K562 (cell line): ENCODE data around the gene DEPDC1B. TPM values are rescaled to one million over a fixed set of nuclear protein-coding genes. Genes with fewer than 3 reads are reported as not detected.

ENCODE experiments used
- ATAC-seq: fragments of 200-7000 bp; cut with Tn5 transposase; 3 replicates; pipeline ENCODE4 v1.9.1; 2020; ENCODE audit warnings: moderate library complexity
- BruUV-seq: library from RNA; stranded (reverse); fragments of 400-500 nt; replicated peaks from 2 replicates; lab custom pipeline; 2021; lab: Mats Ljungman, UMichigan
- CTCF ChIA-PET: fragments of 300-600 bp; formaldehyde crosslinking; extraction: SDS; loops from one replicate; lab custom pipeline; 2021; ENCODE audit warnings: low intra/inter-chr PET ratio; lab: Yijun Ruan, JAX
- POLR2A ChIA-PET: fragments of 300-600, 350-650 bp; sonication (Branson Sonifier 250); formaldehyde crosslinking; extraction: SDS; loops from one replicate; lab custom pipeline; 2021; ENCODE audit warnings: antibody characterized with exemption, inconsistent platforms; lab: Yijun Ruan, JAX
- DNase-seq, 4 experiments: peaks; one replicate each; pipeline versions ENCODE4 v3.0.0 to v3.0.0-alpha.2; 2011 to 2018; ENCODE audit warnings: low spot score in 3 of 4, mixed read lengths in 3 of 4; ENCODE audit errors: extremely low read depth in 1 of 4
- FAIRE-seq: peaks from 2 replicates; lab custom pipeline; 2011; peaks lifted over from hg19 to GRCh38; lab: Jason Lieb, UNC
- H2AFZ ChIP-seq: 2 replicates; pipeline ENCODE4 v1.6.0; 2011; ENCODE audit warnings: low read depth, low read length, control low read depth, inconsistent platforms
- H3K27ac ChIP-seq: fragments of 200-600 bp; 3 replicates; pipeline ENCODE4 v1.8.0; 2011; ENCODE audit warnings: low read depth, mild to moderate bottlenecking, control low read depth, inconsistent platforms, low read length, moderate library complexity, mixed read lengths; ENCODE audit errors: extremely low read depth
- H3K27me3 ChIP-seq, 2 experiments: fragments of 300-600 bp in 1 of 2; 2 replicates in 1 of 2; 3 replicates in 1 of 2; pipeline versions ENCODE4 v1.6.0 to v1.8.0; 2011; ENCODE audit warnings: inconsistent platforms in 2 of 2, low read length in 2 of 2, mild to moderate bottlenecking in 1 of 2, mixed read lengths in 1 of 2, moderate library complexity in 1 of 2; ENCODE audit not compliant: control insufficient read depth in 2 of 2, insufficient read depth in 2 of 2
- H3K36me3 ChIP-seq: fragments of 300-600 bp; 3 replicates; pipeline ENCODE4 v1.8.0; 2011; ENCODE audit warnings: mild to moderate bottlenecking, low read length, inconsistent platforms; ENCODE audit not compliant: control insufficient read depth, insufficient read depth
- H3K4me1 ChIP-seq, 2 experiments: fragments of 200-600 bp in 1 of 2; replicated peaks in 1 of 2; 2 replicates in 1 of 2; 3 replicates in 1 of 2; pipeline versions ENCODE4 v1.5.1 to v1.8.0; 2011; ENCODE audit warnings: inconsistent platforms in 2 of 2, low read length in 2 of 2, mild to moderate bottlenecking in 1 of 2, mixed read lengths in 1 of 2, moderate library complexity in 1 of 2; ENCODE audit not compliant: control insufficient read depth in 2 of 2, insufficient read depth in 2 of 2
- H3K4me2 ChIP-seq: 2 replicates; pipeline ENCODE4 v1.6.1; 2011; ENCODE audit warnings: low read length, control low read depth, inconsistent platforms, mixed read lengths; ENCODE audit not compliant: insufficient read depth
- H3K4me3 ChIP-seq: fragments of 200-600 bp; sonication (generic), shearing (Covaris generic); 2 replicates; pipeline ENCODE4 v1.5.1; 2016; ENCODE audit warnings: control low read depth, inconsistent platforms
- H3K79me2 ChIP-seq: fragments of 200-600 bp; 3 replicates; pipeline ENCODE4 v1.8.0; 2011; ENCODE audit warnings: low read length, inconsistent platforms; ENCODE audit not compliant: control insufficient read depth, insufficient read depth
- H3K9ac ChIP-seq, 2 experiments: 2 replicates each; pipeline versions ENCODE4 v1.6.0 to v1.6.1; 2011; ENCODE audit warnings: low read depth in 2 of 2, low read length in 2 of 2, control low read depth in 1 of 2, inconsistent platforms in 1 of 2, mild to moderate bottlenecking in 1 of 2, mixed read lengths in 1 of 2; ENCODE audit not compliant: insufficient read depth in 1 of 2
- H3K9me1 ChIP-seq: one replicate; pipeline ENCODE4 v1.6.0; 2011; ENCODE audit warnings: inconsistent platforms, mild to moderate bottlenecking, low read length, moderate library complexity; ENCODE audit not compliant: control insufficient read depth, insufficient read depth
- H3K9me3 ChIP-seq: replicated peaks from 2 replicates; pipeline ENCODE4 v1.5.1; 2011; ENCODE audit warnings: low read depth, low read length, inconsistent platforms; ENCODE audit not compliant: control insufficient read depth, insufficient read depth
- H4K20me1 ChIP-seq: replicated peaks from 2 replicates; pipeline ENCODE4 v1.6.1; 2011; ENCODE audit warnings: low read length, inconsistent platforms, mixed read lengths; ENCODE audit not compliant: control insufficient read depth, insufficient read depth
- CEBPB ChIP-seq: fragments of 450-650 bp; IDR thresholded peaks from 2 replicates; pipeline ENCODE4 v1.6.1; 2016; ENCODE audit warnings: missing genetic modification characterization, missing compliant biosample characterization
- CEBPG ChIP-seq, 3 experiments: fragments of 200-800 bp in 1 of 3; sonication (Bioruptor generic) in 1 of 3; sonication (generic) in 1 of 3; formaldehyde crosslinking in 1 of 3; IDR thresholded peaks in 2 of 3; conservative IDR thresholded peaks in 1 of 3; 2 replicates each; pipeline versions ENCODE4 v1.6.1 to v1.8.0; 2016 to 2022; ENCODE audit warnings: missing compliant biosample characterization in 2 of 3, missing genetic modification characterization in 2 of 3, mild to moderate bottlenecking in 1 of 3, missing genetic modification reagents in 1 of 3
- FOSL1 ChIP-seq: fragments of 200-800 bp; sonication (Bioruptor generic); conservative IDR thresholded peaks from 2 replicates; pipeline ENCODE4 v1.6.1; 2016; ENCODE audit warnings: missing genetic modification characterization, missing compliant biosample characterization
- JUND ChIP-seq, 2 experiments: IDR thresholded peaks; 2 replicates in 1 of 2; 3 replicates in 1 of 2; pipeline ENCODE4 v1.6.1; 2011; ENCODE audit warnings: borderline replicate concordance in 2 of 2, low read depth in 2 of 2, low read length in 2 of 2, improper control_type of control experiment in 1 of 2, missing biosample characterization in 1 of 2, missing genetic modification characterization in 1 of 2, missing genetic modification reagents in 1 of 2
- MAFK ChIP-seq: IDR thresholded peaks from 2 replicates; pipeline ENCODE4 v1.6.1; 2011; ENCODE audit warnings: low read length, improper control_type of control experiment
- NFE2 ChIP-seq: IDR thresholded peaks from 2 replicates; pipeline ENCODE4 v1.6.1; 2014; ENCODE audit warnings: antibody characterized with exemption, low read depth
- TRIM24 ChIP-seq, 2 experiments: fragments of 450-650 bp; IDR thresholded peaks; 2 replicates each; pipeline ENCODE4 v1.6.1; 2016
- XRCC3 ChIP-seq: fragments of 450-650 bp; IDR thresholded peaks from 2 replicates; pipeline ENCODE4 v1.6.1; 2017; ENCODE audit warnings: mild to moderate bottlenecking, moderate library complexity
- ZNF316 ChIP-seq: fragments of 450-650 bp; IDR thresholded peaks from 2 replicates; pipeline ENCODE4 v1.6.1; 2016
- WGBS: fragments of 100-300 bp; shearing (Covaris generic); methylation state at CpG from one replicate; pipeline ENCODE4 v1.1.6; 2016; ENCODE audit warnings: low coverage, mixed read lengths; ENCODE audit not compliant: insufficient coverage; ENCODE audit errors: missing lambda C conversion rate; 5-methylcytosine and 5-hydroxymethylcytosine counted together
- in situ Hi-C: fragments of 300-500 bp; cut with MboI; formaldehyde crosslinking; loops from 4 replicates; pipeline ENCODE4 v1.15.0; 2018; ENCODE audit warnings: inconsistent platforms, mixed read lengths
- intact Hi-C: fragments of 100-400 bp; cut with micrococcal nuclease; formaldehyde crosslinking; loops from 2 replicates; pipeline ENCODE4 v1.14.2; 2022
- polyA plus RNA-seq, 8 experiments: library from polyadenylated mRNA; depleted of rRNA in 4 of 8; stranded (reverse) in 5 of 8; unstranded in 3 of 8; fragments of >200 nt; fragmentation: Nextera tagmentation in 2 of 8; fragmentation: Illumina TruSeq in 1 of 8; extraction: Ambion mirVana in 2 of 8; extraction: Trizol in 1 of 8; gene quantifications; 2 replicates each; pipeline versions ENCODE4 v1.2.1 to v1.2.3, GENCODE V29; 2011 to 2014; ENCODE audit warnings: inconsistent platforms in 1 of 8, missing spikeins in 1 of 8
- total RNA-seq, 7 experiments: library from RNA; depleted of rRNA in 6 of 7; stranded (reverse); fragments of >200 nt in 6 of 7; fragmentation: Illumina TruSeq in 2 of 7; extraction: Trizol in 2 of 7; gene quantifications; 2 replicates each; pipeline versions ENCODE4 v1.2.1 to v1.2.3, GENCODE V29; 2011 to 2021; ENCODE audit warnings: low replicate concordance in 1 of 7
- TF ChIP-seq, protein P1 (sequence below), 2 experiments: IDR thresholded peaks; 2 replicates each; pipeline ENCODE4 v1.6.1; 2012; ENCODE audit warnings: improper control_type of control experiment in 2 of 2, low read depth in 2 of 2, low read length in 2 of 2, borderline replicate concordance in 1 of 2
- TF ChIP-seq, protein P2 (sequence below), 2 experiments: fragments of 450-650 bp in 1 of 2; sonication (generic) in 1 of 2; formaldehyde crosslinking in 1 of 2; IDR thresholded peaks in 1 of 2; conservative IDR thresholded peaks in 1 of 2; 2 replicates each; pipeline versions ENCODE4 v1.6.1 to v1.8.1; 2016 to 2023; ENCODE audit warnings: mild to moderate bottlenecking in 2 of 2, moderate library complexity in 2 of 2, inconsistent platforms in 1 of 2, missing genetic modification reagents in 1 of 2

Gene DEPDC1B
- total and polyA plus RNA-seq, 9 of the 15 experiments (the other 6 are each of a cell fraction or from before 2014, with no cell fraction given) = 36.0 to 67.2 (median 44.5) TPM

- TF ChIP-seq, protein P1, sequence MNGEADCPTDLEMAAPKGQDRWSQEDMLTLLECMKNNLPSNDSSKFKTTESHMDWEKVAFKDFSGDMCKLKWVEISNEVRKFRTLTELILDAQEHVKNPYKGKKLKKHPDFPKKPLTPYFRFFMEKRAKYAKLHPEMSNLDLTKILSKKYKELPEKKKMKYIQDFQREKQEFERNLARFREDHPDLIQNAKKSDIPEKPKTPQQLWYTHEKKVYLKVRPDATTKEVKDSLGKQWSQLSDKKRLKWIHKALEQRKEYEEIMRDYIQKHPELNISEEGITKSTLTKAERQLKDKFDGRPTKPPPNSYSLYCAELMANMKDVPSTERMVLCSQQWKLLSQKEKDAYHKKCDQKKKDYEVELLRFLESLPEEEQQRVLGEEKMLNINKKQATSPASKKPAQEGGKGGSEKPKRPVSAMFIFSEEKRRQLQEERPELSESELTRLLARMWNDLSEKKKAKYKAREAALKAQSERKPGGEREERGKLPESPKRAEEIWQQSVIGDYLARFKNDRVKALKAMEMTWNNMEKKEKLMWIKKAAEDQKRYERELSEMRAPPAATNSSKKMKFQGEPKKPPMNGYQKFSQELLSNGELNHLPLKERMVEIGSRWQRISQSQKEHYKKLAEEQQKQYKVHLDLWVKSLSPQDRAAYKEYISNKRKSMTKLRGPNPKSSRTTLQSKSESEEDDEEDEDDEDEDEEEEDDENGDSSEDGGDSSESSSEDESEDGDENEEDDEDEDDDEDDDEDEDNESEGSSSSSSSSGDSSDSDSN (IDR thresholded peaks at IDR 0.05; ENCODE audit: borderline replicate concordance in 1 of 2, low read depth in 2 of 2, low read length in 2 of 2) = no peak
Observed at GRCh38 chr5:60668686-60669304, 31.2 kb downstream of the DEPDC1B start (continued).

DNA sequence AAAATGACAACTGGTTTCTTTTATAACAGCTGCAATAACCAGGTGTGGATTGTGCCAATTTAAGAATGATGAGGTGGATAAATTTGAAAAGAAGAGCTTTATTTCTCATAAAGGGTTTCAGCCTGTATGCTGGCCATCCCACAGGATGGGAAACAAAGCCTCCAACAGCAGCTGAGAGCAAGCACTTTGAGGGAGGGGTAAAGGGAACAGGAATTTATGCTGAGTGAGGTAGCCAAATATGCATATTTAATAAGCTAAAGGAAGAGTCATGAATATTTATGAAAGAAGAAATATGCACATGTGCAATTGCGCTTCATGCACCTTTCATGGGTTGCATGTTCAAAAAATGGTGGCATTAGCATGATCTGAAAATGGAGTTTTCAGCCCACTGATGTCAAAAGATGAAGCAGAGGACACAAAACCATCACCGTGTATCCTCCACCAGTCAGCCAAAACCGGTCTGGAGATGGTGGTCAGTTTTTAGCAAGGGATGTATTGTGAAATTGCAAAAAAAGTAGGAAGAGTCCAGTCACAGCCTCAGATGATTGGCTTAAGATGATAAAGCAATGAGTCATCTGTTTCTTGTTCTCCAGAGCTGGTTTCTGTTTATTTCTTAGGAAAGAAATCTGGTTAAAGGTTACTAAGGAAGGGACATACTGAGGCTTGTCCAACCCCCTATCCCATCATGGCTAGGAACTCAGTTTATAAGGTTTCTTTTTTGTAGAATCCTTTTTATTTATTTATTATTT lies 47.9 kb downstream of the DEPDC1B start:
- in situ Hi-C loops = no loop called here
- H3K4me2 ChIP-seq = no peak overlapping the region
- 38% methylated on average over 3 of the region's 3 CpGs for WGBS
- TF ChIP-seq FOSL1 (tag) = peak; percentile 83
- peak; percentile 14; the same call in 1 of the 2 replicates for TF ChIP-seq MAFK
- no peak for TF ChIP-seq TRIM24 (IDR thresholded peaks at IDR 0.05)
- peak; percentile 91 for TF ChIP-seq CEBPB (tag)
- TF ChIP-seq, protein P2, sequence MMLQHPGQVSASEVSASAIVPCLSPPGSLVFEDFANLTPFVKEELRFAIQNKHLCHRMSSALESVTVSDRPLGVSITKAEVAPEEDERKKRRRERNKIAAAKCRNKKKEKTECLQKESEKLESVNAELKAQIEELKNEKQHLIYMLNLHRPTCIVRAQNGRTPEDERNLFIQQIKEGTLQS (IDR thresholded peaks at IDR 0.05) = peak; percentile 81
- TF ChIP-seq, protein P2 (CRISPR knock-in tag; conservative IDR thresholded peaks at IDR 0.05) = no peak
- peak; percentile 42; the same call in 1 of the 2 replicates for TF ChIP-seq NFE2
- TF ChIP-seq XRCC3 = no peak
- TF ChIP-seq CEBPG (CRISPR knock-in tag; IDR thresholded peaks at IDR 0.05) = peak; percentile 62; the same call in 1 of the 2 replicates
- peak; percentile 73 to 81 for TF ChIP-seq CEBPG (tag; conservative IDR thresholded peaks at IDR 0.05 in 1 of 2, IDR thresholded peaks at IDR 0.05 in 1 of 2)
- TF ChIP-seq ZNF316 = peak; percentile 72
- TF ChIP-seq JUND (IDR thresholded peaks at IDR 0.05; ENCODE audit: borderline replicate concordance, low read depth, low read length) = peak; percentile 72; the same call in 1 of the 2 replicates
- peak; percentile 68; the same call in 2 of the 3 replicates for TF ChIP-seq JUND (tag; IDR thresholded peaks at IDR 0.05; ENCODE audit: borderline replicate concordance, low read depth, low read length)

More for the DNA sequence above, 47.9 kb downstream of the DEPDC1B start:
- ChIA-PET POLR2A (interaction anchor here (0.6 to 1.4 kb wide), 4 partner anchors 40 to 652 kb away, joined by 3 read pairs; no protein-coding TSS in a partner anchor), CTCF (no interaction called here)
- H3K27me3 ChIP-seq = no peaks in the 10 kb centered on the region
- peak; percentile 66 for ATAC-seq
- peak in 3 of 4 experiments; percentile 16 to 23 (median 21) for DNase-seq
- no peak overlapping the region for H3K4me3 ChIP-seq
- FAIRE-seq = no peak
- no peaks in the 10 kb centered on the region for H3K79me2 ChIP-seq
- no peaks in the 10 kb centered on the region for H3K9me1 ChIP-seq
- no peaks in the 10 kb centered on the region; the same call in 1 of the 2 replicates for H3K9me3 ChIP-seq
- no peaks in the 10 kb centered on the region for H4K20me1 ChIP-seq
- H2AFZ ChIP-seq = no peak overlapping the region
- 0 out of 3 replicates have a peak, but pooled peaks cover 3% of the 10 kb centered on the region for H3K36me3 ChIP-seq
- no peak overlapping the region for H3K27ac ChIP-seq
- no TSS peak for BruUV-seq
- H3K9ac ChIP-seq = no peak overlapping the region
- no peaks in the 10 kb centered on the region; a peak in 1 of 5 replicates for H3K4me1 ChIP-seq
- intact Hi-C loops = no loop called here
